GM20000 (cell line): ENCODE results near the gene GBP4.
A peak's percentile ranks its signal among the peaks of the same experiment; 100 is the strongest.

Experiments
- DNase-seq: peaks from one replicate; pipeline ENCODE4 v3.0.0; 2012; ENCODE audit warnings: low spot score
- TF ChIP-seq, protein P1 (sequence below): IDR thresholded peaks from 2 replicates; pipeline ENCODE4 v1.5.1; 2012; ENCODE audit warnings: mild to moderate bottlenecking, control low read depth; ENCODE audit errors: extremely low read depth, missing control alignments

Gene GBP4

DNA sequence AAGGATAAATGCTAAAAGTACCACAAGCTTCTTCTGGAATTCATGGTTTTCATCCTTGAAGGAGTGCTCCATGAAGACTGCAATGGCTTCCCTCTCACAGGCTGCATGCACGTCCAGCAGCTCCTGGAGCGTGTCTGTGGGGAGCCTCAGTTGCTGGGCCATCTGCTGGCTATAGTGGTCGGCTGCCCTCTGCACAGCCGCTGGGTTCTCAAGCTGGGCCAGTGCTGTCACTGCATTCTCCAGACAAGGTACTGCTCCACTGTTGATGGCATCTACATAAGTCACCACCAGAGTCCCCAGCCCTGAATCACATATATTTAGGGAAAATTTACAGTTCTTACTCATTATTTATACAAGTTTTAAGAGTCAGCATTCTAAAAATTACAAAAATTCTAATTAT, 8.7 kb downstream of the GBP4 start:
- TF ChIP-seq, protein P1, sequence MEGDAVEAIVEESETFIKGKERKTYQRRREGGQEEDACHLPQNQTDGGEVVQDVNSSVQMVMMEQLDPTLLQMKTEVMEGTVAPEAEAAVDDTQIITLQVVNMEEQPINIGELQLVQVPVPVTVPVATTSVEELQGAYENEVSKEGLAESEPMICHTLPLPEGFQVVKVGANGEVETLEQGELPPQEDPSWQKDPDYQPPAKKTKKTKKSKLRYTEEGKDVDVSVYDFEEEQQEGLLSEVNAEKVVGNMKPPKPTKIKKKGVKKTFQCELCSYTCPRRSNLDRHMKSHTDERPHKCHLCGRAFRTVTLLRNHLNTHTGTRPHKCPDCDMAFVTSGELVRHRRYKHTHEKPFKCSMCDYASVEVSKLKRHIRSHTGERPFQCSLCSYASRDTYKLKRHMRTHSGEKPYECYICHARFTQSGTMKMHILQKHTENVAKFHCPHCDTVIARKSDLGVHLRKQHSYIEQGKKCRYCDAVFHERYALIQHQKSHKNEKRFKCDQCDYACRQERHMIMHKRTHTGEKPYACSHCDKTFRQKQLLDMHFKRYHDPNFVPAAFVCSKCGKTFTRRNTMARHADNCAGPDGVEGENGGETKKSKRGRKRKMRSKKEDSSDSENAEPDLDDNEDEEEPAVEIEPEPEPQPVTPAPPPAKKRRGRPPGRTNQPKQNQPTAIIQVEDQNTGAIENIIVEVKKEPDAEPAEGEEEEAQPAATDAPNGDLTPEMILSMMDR, result no peak

DNA sequence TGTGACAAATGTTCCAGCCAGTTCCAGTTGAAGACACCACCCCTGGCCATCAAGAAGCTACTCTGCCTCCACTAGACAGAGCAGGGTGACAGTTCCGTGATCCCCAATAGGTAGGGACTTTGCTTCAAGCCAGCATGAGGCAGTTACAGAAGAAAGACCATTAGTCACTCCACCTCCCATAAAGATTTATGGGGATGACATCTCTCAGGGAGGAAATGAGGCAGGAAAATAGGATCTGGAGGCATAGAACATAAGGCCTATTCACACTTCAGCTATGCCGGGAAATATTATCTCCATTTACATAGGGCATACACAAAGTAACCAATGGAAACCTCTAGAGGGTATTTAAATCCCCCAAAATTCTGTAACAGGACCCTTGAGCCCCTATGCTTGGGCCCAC, 19.4 kb downstream of the GBP4 start:
- TF ChIP-seq, protein P1, result no peak

More for the DNA sequence above, 8.7 kb downstream of the GBP4 start:
- no peak for DNase-seq

DNA sequence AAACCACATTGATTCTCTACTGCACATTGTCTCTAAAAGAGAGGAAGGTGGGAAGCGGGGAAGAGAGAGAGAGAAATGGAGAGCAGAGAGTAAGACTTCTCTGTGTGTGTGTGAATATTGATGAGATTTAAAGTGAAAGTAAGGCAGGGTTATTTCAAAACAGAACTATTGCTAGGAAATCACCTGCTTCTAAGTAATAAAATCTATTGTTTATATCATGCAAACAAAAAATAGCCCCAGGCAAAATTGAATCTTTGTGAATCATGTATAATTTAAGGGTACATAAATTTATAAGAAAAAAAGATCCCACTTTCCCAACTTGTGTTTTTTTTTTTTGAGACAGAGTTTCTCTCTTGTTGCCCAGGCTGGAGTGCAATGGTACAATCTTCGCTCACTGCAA, 21.8 kb downstream of the GBP4 start:
- no peak for DNase-seq
- TF ChIP-seq, protein P1, result no peak

More for the DNA sequence above, 19.4 kb downstream of the GBP4 start:
- DNase-seq, result no peak

DNA sequence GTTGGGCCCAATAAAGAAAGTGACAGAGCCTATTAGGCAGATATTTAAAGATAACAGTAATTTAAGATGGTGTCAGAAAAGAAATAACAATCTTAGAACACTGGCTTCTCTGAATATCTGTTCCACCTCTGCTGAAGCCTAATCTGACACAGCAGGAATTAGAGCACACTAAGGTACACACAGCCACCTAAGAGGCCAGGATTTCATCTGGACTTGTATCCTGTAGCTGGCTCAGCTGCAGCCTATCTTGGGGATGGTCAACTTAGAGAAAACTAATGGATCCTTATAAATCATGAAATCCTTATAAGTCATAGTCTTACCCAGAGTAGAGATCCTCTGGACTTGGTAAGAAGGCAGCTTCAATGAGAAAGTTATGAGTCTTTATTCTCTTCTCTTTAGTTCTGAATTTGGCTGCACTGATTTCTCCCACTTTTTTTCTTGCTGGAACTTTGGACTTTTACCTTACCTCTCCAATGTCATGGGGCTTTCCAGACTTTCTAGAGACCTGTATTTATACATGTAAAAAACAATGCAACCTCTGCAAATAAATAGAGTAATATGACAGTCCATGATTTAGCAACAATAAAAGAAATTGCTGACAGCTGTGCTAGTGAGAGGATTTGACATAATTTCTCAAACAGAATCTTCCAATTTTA, 23.0 kb downstream of the GBP4 start, which contains the start of gene GBP7:
Gene GBP7 (minus strand): TSS at position 403 of the 656 bp plus-strand sequence. CDS start 4,068 bp downstream, outside the sequence.
- TF ChIP-seq, protein P1, result no peak
- no peak for DNase-seq

DNA sequence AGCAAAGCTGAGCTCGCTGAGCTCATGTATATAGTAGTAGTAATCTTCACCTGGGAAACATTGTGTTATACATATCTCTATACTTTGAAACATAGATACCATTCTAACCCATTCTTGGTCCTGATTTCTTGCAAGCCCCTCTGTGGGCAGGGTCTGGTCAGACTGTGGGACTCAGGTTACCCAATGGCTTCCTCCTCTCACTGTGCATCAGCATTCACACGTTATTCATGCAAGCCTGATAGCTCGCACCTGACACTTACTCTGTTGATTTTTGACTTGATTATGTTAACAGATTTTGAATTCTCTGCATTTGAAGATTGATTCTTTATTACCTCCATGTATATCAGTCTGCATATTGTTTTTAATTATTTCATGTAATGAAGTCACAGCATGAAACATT, 24.3 kb downstream of the GBP4 start:
- TF ChIP-seq, protein P1, result no peak
- no peak for DNase-seq

DNA sequence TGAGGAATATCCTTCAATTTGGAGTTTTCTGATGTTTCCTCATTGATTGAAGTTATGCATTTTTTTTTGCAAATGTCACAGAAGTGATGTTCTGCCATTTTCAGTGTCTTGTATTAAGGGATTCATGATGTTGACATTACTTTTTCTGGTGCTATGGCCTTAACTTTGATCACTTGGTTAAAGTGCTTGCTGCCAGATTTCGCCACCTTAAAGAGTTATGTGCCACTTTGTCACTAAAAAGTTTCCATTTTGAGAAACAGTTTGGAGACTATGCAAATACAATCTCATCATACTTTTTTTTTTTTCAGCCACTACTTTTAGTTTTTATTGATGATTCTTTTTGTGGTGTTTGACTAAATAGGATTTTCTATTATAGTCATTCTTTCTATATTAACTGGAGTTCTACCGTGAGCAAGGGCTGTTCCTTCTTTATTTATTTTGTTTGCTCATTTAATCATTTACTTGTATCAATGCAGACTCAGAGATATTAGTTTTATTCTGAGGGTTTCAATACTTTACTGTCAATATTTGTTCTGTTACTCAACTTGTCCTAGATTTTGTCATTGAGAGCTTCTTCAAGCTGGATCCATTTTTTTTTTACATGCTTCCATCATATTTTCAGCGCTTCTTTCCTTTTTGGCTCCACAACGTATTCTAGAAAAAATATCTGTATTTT, 26.1 kb downstream of the GBP4 start:
- no peak for DNase-seq
- TF ChIP-seq, protein P1, result no peak

DNA sequence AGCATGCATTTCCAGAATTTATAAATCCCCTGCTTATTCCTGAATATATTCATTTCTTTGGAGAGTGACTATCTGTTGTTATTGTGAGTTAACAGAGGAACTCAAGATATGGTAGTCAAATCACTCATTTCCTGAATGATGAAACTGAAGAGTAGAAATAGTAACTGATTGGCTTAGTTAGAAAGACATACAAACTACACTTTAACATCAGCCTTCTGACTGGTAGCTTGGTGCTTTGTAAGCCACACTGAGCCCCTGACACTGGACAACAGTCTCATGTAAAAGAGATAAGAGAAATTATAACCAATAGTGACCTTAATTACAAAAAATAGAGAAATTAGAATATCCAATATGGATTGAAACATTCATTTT, 27.7 kb downstream of the GBP4 start:
- TF ChIP-seq, protein P1, result no peak
- peak; percentile 8 for DNase-seq
